Neural cell (in vitro differentiated cells): ENCODE measurements around the gene SYNE3.

Experiments used
- CTCF ChIP-seq: fragments of 450-650 bp; IDR thresholded peaks from 2 replicates; pipeline ENCODE4 v1.5.1; 2014; ENCODE audit warnings: antibody characterized with exemption, mild to moderate bottlenecking, moderate library complexity; ENCODE audit not compliant: poor library complexity, severe bottlenecking
- EP300 ChIP-seq: fragments of 450-650 bp; conservative IDR thresholded peaks from 2 replicates; pipeline ENCODE4 v1.6.1; 2014; ENCODE audit warnings: antibody characterized with exemption, mild to moderate bottlenecking, moderate library complexity; ENCODE audit not compliant: poor library complexity, severe bottlenecking
- EZH2 ChIP-seq: fragments of 200-600, 300-800 bp; shearing (Covaris generic), sonication (generic); IDR thresholded peaks from 2 replicates; pipeline ENCODE4 v1.6.1; 2014; ENCODE audit warnings: antibody characterized with exemption, low read length, borderline replicate concordance, mild to moderate bottlenecking; ENCODE audit not compliant: insufficient read depth, poor library complexity, severe bottlenecking
- MXI1 ChIP-seq: fragments of 450-650 bp; conservative IDR thresholded peaks from 2 replicates; pipeline ENCODE4 v1.6.1; 2014; ENCODE audit warnings: antibody characterized with exemption, mild to moderate bottlenecking; ENCODE audit not compliant: poor library complexity, severe bottlenecking
- POLR2AphosphoS5 ChIP-seq: IDR thresholded peaks from 2 replicates; pipeline ENCODE4 v1.6.1; 2012
- SMC3 ChIP-seq: fragments of 450-650 bp; conservative IDR thresholded peaks from 2 replicates; pipeline ENCODE4 v1.6.1; 2014; ENCODE audit warnings: antibody characterized with exemption, mild to moderate bottlenecking, moderate library complexity; ENCODE audit not compliant: poor library complexity
- TAF1 ChIP-seq: IDR thresholded peaks from 2 replicates; pipeline ENCODE4 v1.6.1; 2012; ENCODE audit warnings: low read depth
- TF ChIP-seq, protein P1 (sequence below): IDR thresholded peaks from 2 replicates; pipeline ENCODE4 v1.6.1; 2012; ENCODE audit warnings: borderline replicate concordance

- TF ChIP-seq SMC3 (no peak), CTCF (no peak), TAF1 (no peak), EZH2 (no peak), EP300 (no peak), POLR2AphosphoS5 (no peak), MXI1 (no peak)
- TF ChIP-seq, protein P1, sequence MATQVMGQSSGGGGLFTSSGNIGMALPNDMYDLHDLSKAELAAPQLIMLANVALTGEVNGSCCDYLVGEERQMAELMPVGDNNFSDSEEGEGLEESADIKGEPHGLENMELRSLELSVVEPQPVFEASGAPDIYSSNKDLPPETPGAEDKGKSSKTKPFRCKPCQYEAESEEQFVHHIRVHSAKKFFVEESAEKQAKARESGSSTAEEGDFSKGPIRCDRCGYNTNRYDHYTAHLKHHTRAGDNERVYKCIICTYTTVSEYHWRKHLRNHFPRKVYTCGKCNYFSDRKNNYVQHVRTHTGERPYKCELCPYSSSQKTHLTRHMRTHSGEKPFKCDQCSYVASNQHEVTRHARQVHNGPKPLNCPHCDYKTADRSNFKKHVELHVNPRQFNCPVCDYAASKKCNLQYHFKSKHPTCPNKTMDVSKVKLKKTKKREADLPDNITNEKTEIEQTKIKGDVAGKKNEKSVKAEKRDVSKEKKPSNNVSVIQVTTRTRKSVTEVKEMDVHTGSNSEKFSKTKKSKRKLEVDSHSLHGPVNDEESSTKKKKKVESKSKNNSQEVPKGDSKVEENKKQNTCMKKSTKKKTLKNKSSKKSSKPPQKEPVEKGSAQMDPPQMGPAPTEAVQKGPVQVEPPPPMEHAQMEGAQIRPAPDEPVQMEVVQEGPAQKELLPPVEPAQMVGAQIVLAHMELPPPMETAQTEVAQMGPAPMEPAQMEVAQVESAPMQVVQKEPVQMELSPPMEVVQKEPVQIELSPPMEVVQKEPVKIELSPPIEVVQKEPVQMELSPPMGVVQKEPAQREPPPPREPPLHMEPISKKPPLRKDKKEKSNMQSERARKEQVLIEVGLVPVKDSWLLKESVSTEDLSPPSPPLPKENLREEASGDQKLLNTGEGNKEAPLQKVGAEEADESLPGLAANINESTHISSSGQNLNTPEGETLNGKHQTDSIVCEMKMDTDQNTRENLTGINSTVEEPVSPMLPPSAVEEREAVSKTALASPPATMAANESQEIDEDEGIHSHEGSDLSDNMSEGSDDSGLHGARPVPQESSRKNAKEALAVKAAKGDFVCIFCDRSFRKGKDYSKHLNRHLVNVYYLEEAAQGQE = no peak
Measured at GRCh38 chr14:95483309-95484165, 32.9 kb downstream of the SYNE3 start.
